Prostate gland (tissue), 2 donors: ENCODE results near the gene PCSK6. TPM values are rescaled to one million over a fixed set of nuclear protein-coding genes. Genes with fewer than 3 reads are reported as not detected.

Experiments
- DNase-seq: peaks from one replicate; pipeline ENCODE4 v3.0.0-alpha.2; 2019; ENCODE audit warnings: low spot score
- H3K27ac ChIP-seq, 2 donors: fragments of 200-600 bp; sonication (generic); 2 replicates each; pipeline ENCODE4 v1.5.1; 2017 to 2019
- H3K27me3 ChIP-seq: fragments of 200-600 bp; sonication (generic); replicated peaks from 2 replicates; pipeline ENCODE4 v1.5.1; 2019; ENCODE audit not compliant: insufficient read depth
- H3K36me3 ChIP-seq, 2 donors: fragments of 200-600 bp; sonication (generic); 1 replicate in 1 of 2; 2 replicates in 1 of 2; pipeline versions ENCODE4 v1.5.1 to v1.8.1; 2017 to 2019
- H3K4me1 ChIP-seq: fragments of 200-600 bp; sonication (generic); replicated peaks from 2 replicates; pipeline ENCODE4 v1.5.1; 2019
- H3K4me3 ChIP-seq, 2 donors: fragments of 200-600 bp; sonication (generic); 2 replicates each; pipeline ENCODE4 v1.5.1; 2017 to 2019
- H3K9me3 ChIP-seq: fragments of 200-600 bp; sonication (generic); 2 replicates; pipeline ENCODE4 v1.5.1; 2017
- CTCF ChIP-seq, 4 experiments: fragments of 200-600 bp in 2 of 4; fragments of 450-650 bp in 2 of 4; sonication (generic) in 2 of 4; IDR thresholded peaks; 1 replicate in 3 of 4; 2 replicates in 1 of 4; pipeline ENCODE4 v1.5.1; 2016 to 2019; ENCODE audit warnings: antibody characterized with exemption in 4 of 4, mild to moderate bottlenecking in 2 of 4, moderate library complexity in 2 of 4
- POLR2A ChIP-seq: fragments of 450-650 bp; IDR thresholded peaks from one replicate; pipeline ENCODE4 v1.6.1; 2016; ENCODE audit warnings: antibody characterized with exemption, mild to moderate bottlenecking
- POLR2AphosphoS5 ChIP-seq: sonication (generic); formaldehyde crosslinking; IDR thresholded peaks from one replicate; pipeline ENCODE4 v1.6.1; 2017; ENCODE audit warnings: antibody characterized with exemption
- WGBS: methylation state at CpG from one replicate; pipeline ENCODE4 v1.1.5; 2018; 5-methylcytosine and 5-hydroxymethylcytosine counted together
- intact Hi-C: fragments of 100-400 bp; cut with DNase I; formaldehyde crosslinking; loops from one replicate; pipeline ENCODE4 v1.14.2; 2022
- total RNA-seq, 2 donors: library from RNA; depleted of rRNA; stranded (reverse); fragments of >200 nt; gene quantifications; one replicate each; pipeline ENCODE4 v1.1.0, GENCODE V29; 2016

Gene PCSK6
- total RNA-seq, 2 donors from 2014 or later = 4.4 to 84.1 TPM

DNA sequence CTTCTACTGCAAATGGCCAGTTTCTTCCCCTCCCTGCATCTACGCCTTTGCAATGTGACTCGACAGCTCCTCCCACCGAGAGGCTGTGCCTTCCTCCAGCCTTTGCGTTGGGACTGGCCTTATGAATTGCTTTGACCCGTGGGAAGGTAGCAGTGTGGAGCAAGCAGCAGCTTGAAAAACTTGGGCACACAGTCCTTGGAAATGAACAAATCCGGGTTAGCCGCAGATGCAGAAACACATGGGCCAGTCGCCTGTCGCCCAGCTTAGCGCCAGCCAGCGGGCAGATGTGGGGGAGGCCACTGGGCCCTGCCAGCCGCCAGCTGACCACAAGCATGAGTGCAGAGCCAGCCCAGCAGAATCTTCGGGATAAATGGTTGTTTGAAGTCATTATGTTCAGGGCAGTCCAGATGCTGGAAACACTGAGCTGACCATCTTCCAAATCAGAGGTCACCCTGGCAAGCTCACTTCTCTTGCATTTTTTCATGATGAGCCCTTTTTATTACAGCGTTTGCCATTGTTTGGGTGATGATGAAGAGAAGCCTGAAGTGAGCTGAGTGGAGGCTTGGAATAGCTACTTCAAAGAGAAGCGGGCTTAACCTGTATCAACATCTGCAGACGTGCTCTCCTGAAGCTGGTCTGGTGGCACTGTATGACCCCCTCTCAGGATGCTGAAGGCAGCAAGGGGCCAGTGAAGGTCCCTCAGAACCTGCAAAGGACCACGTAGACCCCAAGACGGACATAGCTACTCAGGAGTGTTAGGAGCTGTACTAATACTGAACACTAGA, 222.0 kb downstream of the PCSK6 start:
- DNase-seq = no peak
- no peak overlapping the region for H3K27ac ChIP-seq

GRCh38 chr15:101266787-101267186, 222.7 kb downstream of the PCSK6 start:
- Histone ChIP-seq H3K27ac (no peak overlapping the region), H3K9me3 (no peaks in the 10 kb centered on the region), H3K27me3 (no peaks in the 10 kb centered on the region), H3K4me1 (no peaks in the 10 kb centered on the region), H3K4me3 (no peak overlapping the region), H3K36me3 (peaks cover 0 to 15% of the 10 kb centered on the region in 2 donors)
- TF ChIP-seq CTCF (IDR thresholded peaks at IDR 0.05) (no peak), POLR2AphosphoS5 (no peak), POLR2A (no peak)
- intact Hi-C loops = loop anchor here (5.0 kb wide), 1 partner anchor 349 kb away; the partner anchor contains the start of gene LRRK1
- 73% methylated on average over 9 of the region's 9 CpGs for WGBS
- DNase-seq = no peak

More for the DNA sequence above, 222.0 kb downstream of the PCSK6 start:
- intact Hi-C loops = loop anchor here (5.0 kb wide), 1 partner anchor 350 kb away; the partner anchor contains the start of gene LRRK1
- peaks cover 0 to 20% of the 10 kb centered on the region in 2 donors for H3K36me3 ChIP-seq
- no peak overlapping the region for H3K4me3 ChIP-seq
- WGBS = 54% methylated on average over 18 of the region's 18 CpGs
- no peak for TF ChIP-seq POLR2AphosphoS5
- H3K4me1 ChIP-seq = no peaks in the 10 kb centered on the region
- H3K27me3 ChIP-seq = no peaks in the 10 kb centered on the region
- H3K9me3 ChIP-seq = no peaks in the 10 kb centered on the region

DNA sequence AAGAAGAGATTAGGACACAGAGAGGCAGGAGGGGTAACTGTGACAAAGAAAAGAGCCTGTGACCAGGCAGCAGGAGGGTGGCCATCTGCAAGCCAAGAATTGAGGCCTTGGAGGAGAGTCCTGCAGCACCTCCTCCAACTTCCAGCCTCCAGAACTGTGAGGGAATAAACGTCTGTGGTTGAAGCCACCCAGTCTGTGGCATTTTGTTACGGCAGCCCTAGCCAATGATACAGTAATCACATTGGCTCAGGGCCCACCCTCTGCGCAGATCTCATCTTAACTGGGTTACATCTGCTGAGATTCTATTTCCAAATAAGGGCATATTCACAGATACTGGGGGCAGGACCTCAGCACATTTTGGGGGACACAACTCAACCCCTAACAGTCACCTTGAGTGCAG, 223.5 kb downstream of the PCSK6 start:
- Histone ChIP-seq H3K27me3 (no peaks in the 10 kb centered on the region), H3K4me1 (no peaks in the 10 kb centered on the region), H3K9me3 (no peaks in the 10 kb centered on the region), H3K4me3 (no peak overlapping the region), H3K27ac (no peak overlapping the region), H3K36me3 (peaks cover 0 to 8% of the 10 kb centered on the region in 2 donors)
- no peak for DNase-seq
- WGBS = 77% methylated on average over 3 of the region's 3 CpGs
- TF ChIP-seq POLR2AphosphoS5 = no peak
- no peak for TF ChIP-seq CTCF (IDR thresholded peaks at IDR 0.05)
- no peak for TF ChIP-seq POLR2A
- intact Hi-C loops = loop anchor here (5.0 kb wide), 1 partner anchor 349 kb away; the partner anchor contains the start of gene LRRK1

- no peaks in the 10 kb centered on the region for H3K36me3 ChIP-seq
- no peak overlapping the region for H3K27ac ChIP-seq
- 86% methylated on average over 17 of the region's 17 CpGs for WGBS
- no peaks in the 10 kb centered on the region for H3K4me1 ChIP-seq
- intact Hi-C loops = loop anchor here (5.0 kb wide), 1 partner anchor 348 kb away; the partner anchor contains the start of gene LRRK1
- no peaks in the 10 kb centered on the region for H3K9me3 ChIP-seq
- H3K27me3 ChIP-seq = no peaks in the 10 kb centered on the region
- H3K4me3 ChIP-seq = no peak overlapping the region
- no peak for TF ChIP-seq POLR2AphosphoS5
- TF ChIP-seq CTCF (IDR thresholded peaks at IDR 0.05) = no peak
- TF ChIP-seq POLR2A = no peak
- DNase-seq = no peak
Observed at GRCh38 chr15:101264911-101265641, 224.4 kb downstream of the PCSK6 start.

DNA sequence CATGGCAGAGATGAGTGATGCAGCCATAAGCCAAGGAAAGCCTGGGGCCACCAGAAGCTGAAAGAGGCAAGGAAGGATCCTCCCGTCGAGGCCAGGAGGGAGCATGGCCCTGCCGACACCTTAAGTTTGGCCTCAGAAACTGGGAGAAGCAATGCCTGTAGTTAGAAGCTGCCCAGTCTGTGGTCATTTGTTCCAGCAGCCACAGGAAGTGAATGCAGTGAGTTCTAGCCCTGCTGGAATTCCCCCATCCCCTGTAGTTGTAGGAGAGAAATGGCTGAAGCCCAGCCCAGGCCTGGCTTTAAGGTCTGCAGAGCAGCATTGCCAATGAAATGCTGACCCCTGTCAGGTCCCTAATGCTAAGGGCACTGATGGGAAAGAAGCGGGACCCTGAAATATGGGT, 225.5 kb downstream of the PCSK6 start:
- Histone ChIP-seq H3K27me3 (no peaks in the 10 kb centered on the region), H3K4me1 (no peaks in the 10 kb centered on the region), H3K4me3 (no peak overlapping the region), H3K27ac (no peak overlapping the region), H3K9me3 (no peaks in the 10 kb centered on the region), H3K36me3 (no peaks in the 10 kb centered on the region)
- DNase-seq = no peak
- TF ChIP-seq POLR2A (no peak), POLR2AphosphoS5 (no peak)
- intact Hi-C loops = no loop called here
- WGBS = 97% methylated on average over 4 of the region's 4 CpGs
